Measurements from ENCODE around the gene NTRK3.

NTRK3 gene

GRCh38 chr15:87971076-87971475 lies 285.5 kb downstream of the NTRK3 start:
- no peak for DNase-seq

- no peak for DNase-seq
These were observed 288.6 kb downstream of the NTRK3 start for GRCh38 chr15:87967951-87968350.

DNA sequence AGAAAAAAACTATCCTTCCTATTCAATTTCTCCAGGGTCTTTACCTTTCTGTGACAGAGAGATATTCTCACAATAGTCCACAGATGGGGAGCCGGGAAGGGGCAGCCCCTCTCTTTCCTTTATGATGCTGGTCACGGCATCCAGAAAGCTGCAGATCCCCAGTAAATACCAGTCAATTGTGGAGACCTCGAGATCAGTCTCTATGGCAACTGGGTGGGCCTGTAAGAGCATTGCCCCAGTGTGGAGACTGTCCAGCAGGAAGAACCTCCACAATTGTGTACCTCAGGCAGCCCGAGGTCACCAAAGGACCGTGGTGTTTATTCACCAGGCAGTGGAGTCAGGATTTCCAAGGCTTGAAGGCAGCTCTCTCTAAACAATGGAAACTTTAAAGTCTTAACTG lies 291.2 kb downstream of the NTRK3 start:
- DNase-seq, result no peak

DNA sequence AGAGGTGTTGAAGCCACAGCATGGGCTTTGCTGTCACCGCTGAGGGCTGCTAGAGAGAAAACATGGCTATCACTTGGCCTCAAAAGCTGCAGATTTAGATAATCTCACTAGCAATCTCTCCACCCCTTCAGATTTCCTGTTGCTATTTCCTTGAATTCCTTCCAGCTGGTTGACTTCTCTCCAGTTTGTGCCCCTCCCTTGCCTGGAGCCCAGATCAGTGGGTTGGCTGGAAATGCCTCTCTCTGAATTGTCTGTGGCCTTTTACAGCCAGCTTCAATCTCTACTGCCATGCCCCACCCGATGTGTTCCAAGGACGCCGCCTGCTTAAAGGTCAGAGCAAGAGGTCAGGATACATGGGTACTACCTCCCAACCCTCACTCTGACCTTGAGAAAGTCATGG lies 294.1 kb downstream of the NTRK3 start:
- DNase-seq, result no peak

- no peak for DNase-seq
These were observed 294.6 kb downstream of the NTRK3 start for GRCh38 chr15:87961851-87962420.

DNA sequence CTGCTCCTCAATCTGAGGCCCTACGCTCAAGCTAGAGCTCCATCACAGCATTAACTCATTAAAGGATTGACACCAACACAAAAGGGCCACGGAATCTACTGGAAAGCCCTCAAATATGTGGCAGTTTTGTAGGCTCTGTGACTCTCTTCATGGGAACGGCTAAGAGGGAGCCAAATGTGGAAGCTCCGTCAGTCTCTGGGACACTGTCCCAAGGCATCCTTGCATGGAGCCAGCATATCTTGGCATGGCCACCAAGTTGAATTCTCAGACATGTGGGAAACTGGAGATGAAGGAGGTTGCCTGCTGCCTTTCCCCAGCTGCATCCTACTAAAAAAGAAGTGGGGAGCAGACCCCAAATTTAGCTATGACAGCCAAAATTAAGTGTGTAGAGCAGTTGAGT lies 296.9 kb downstream of the NTRK3 start:
- no peak for DNase-seq

DNA sequence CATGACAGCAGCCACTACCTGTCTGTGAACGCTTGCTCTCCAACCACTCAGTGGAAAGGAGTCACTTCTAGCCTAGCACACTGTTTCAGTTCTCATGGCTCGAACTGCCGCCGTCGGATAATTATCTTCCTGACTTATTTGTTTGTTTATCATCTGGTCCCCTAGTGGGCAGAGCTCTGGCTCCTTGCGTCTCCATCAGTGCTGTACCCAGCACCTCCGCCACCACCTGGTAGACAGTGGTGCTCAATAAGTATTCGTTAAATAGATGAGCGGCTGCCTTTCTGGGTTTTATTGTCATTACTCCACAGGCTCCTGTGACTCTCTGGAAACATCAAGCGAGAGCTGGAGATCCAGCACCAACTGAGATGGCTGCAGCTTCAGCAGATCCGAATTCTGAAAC lies 297.5 kb downstream of the NTRK3 start:
- no peak for DNase-seq

DNA sequence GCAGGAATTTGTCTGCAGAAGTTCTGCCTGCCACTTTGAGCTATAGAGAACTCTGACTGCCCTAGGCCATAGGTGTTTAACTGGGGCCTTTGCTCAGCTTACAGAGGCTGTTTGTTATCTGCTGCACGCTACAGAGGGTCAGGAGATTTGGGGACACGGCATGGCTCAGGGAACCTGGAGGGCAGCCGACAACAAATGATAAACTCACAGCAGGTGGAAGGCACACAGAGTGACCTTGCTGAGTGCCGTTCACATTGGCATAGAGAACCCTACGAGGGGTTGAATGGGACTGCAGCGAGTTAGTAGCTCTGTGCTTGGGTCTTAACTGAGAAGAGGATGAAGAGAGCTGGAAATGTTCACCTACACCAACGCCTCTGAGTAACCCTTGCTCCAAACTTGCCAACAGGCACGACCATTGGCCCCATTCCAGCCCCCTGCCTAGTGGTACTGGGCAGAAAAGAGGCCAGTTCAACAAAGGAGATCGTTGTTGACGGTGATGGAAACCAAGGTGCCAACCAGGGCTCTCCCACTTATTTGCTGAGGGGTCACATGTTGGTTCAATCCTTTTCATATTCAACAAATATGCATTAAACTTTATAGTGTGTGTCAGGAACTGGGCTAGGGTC lies 301.1 kb downstream of the NTRK3 start:
- no peak for DNase-seq

GRCh38 chr15:87954793-87955192 lies 301.7 kb downstream of the NTRK3 start:
- no peak for DNase-seq

DNA sequence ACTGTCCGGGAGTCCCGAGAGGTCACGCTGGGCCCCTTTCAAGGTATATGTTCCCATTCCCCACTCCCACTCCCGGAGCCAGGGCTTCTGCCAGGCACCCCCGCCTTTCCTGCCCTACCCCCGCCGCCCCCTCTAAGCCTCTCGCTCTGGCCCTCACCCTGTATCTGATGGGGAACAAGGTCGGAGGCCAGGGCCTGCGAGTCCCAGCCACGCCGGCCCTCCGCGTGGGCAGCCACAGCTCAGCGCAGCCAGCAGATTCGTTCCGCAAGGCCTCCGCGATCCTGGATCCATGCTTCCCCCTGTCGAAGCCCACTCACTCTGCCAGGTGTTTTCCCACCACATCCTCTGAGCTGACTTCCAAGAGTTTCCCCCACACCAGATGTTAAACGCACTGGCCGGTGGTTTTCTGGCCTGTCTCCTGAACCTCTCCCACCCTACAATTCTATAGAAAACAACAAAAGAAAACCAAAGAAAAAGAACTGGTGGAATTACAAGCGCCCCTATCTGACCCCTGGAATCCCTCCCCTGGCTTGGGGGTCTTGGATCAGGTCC lies 303.7 kb downstream of the NTRK3 start:
- no peak for DNase-seq

- no peak for DNase-seq
These were observed 306.8 kb downstream of the NTRK3 start for GRCh38 chr15:87949575-87950223.

GRCh38 chr15:87949151-87949574 lies 307.4 kb downstream of the NTRK3 start:
- DNase-seq, result no peak

GRCh38 chr15:87947560-87947959 lies 309.0 kb downstream of the NTRK3 start:
- DNase-seq, result no peak

- no peak for DNase-seq
These were observed 311.3 kb downstream of the NTRK3 start for GRCh38 chr15:87945246-87945645.

DNA sequence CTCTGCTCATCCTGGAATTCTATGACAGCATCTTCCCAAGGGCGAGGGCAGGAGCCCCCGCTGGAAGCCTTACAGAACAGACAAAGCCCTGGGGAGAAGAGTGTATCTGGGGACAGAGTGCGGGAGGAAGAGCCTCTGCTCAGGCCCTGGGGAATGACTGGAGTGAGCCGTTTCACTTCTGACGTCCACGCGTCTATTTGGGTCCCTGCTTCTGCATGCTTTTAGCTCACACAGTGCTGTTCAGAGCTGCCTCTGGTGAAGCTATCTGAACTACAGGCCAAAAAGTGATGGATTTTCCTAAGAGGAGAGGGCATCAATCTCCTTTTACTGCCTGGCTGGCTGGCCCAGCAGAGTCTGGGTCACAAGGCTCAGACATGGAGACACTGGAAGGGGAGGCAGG lies 311.8 kb downstream of the NTRK3 start:
- no peak for DNase-seq

- DNase-seq, result no peak
These were observed 312.5 kb downstream of the NTRK3 start for GRCh38 chr15:87944050-87944449.

GRCh38 chr15:87943626-87944025 lies 312.9 kb downstream of the NTRK3 start:
- no peak for DNase-seq

- no peak for DNase-seq
These were observed 314.2 kb downstream of the NTRK3 start for GRCh38 chr15:87942316-87942715.

GRCh38 chr15:87941606-87942005 lies 314.9 kb downstream of the NTRK3 start:
- no peak for DNase-seq

DNA sequence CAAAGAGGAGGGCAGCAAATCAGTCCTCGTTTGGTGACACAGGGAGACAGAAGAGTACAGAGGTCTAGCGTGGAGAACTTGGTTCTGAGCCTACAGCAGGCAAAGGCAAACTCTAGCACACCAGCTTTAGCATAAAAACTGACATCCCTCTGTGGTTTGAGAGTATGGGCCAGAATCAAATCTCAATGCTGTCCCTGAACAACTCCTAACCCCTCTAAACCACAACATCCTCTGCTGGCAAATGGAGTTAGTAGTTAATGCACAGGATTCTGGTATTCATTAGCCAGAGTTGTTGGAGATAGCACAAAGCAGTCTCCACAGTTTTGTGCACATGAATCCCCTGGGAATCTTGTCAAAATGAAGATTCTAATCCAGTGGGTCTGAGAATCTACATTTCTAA lies 315.8 kb downstream of the NTRK3 start:
- no peak for DNase-seq

DNA sequence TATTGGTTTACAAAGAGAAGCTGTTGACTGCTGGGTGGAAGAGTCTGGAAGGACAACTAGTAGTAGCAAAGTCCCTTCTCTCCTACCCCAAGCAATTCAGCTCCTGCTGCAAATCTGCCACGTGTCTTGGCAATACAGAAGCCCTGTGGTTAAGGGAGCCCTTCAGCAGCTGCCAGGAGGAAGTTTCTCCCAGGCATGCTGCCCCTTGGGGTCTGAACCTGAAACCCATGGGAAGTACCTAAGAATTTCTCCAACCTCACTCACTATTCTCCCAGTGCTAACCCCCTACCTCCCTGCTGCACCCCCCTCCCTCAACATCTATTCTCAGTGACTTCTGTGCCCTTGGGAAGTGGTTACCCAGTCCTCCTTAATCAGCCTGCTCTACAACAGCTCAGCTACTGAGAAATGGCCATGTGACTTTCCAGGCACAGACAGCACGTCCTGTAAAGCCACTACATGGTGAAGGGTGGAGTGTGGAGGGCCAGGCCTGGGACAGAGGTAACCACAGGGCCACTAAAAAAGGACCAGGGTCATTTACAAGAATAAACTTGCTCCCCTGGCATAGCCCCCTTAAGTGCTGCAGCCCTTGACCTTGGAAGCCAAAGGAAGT lies 316.6 kb downstream of the NTRK3 start:
- no peak for DNase-seq

- DNase-seq, result no peak
These were observed 318.5 kb downstream of the NTRK3 start for GRCh38 chr15:87938031-87938430.

DNA sequence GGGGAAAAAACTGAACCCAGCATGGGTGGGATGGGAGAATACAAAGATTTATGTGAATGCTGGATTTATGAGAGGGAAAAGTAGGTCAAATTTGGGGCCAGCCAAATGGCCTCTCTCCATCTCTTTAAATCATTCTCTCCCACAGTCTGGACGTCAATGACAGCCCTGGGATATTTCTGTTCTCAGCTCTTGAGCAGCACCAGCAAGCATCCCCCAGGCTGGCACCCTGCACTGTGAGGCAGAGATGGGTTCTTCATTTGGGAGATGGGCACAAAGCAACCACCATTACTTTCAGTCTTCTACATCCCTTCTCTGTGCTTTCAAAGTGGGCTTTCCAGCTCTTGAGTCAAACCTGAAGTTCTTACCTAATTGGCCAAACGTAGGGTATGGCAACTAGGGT lies 321.0 kb downstream of the NTRK3 start:
- no peak for DNase-seq

DNA sequence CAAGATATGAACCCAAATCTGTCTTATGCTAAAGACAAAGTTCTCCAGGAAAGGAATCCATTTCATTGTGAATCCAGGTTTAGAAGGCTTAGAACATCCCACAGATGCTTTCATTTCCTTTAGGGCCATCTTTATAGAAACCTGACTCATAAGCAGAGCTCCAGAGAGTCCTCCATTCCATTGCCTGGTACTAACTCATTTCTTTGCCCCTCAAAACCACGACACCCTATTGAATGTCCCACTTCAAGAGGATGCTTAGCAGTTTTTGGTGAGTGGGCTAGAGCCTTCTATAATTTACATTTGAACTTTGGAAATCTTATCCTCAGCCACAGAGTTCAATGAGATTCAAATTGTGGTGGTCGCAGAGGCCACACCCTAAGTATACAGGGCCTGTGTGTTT lies 325.0 kb downstream of the NTRK3 start:
- no peak for DNase-seq
